GM12892 (cell line): ENCODE measurements around the gene RYK.
"Not testable (repeated sequence)": the region's sequence is repeated elsewhere in the genome, so short reads cannot be mapped to it uniquely, and the experiment has no call there.

Experiments
- DNase-seq: peaks from one replicate; pipeline ENCODE4 v3.0.0; 2011; ENCODE audit not compliant: insufficient read length
- FAIRE-seq: peaks from 2 replicates; lab custom pipeline; 2011; peaks lifted over from hg19 to GRCh38; lab: Jason Lieb, UNC
- POLR2A ChIP-seq: IDR thresholded peaks from 2 replicates; pipeline ENCODE4 v1.6.1; 2011; ENCODE audit warnings: low read depth, low read length, control low read depth
- POLR2AphosphoS5 ChIP-seq: IDR thresholded peaks from 2 replicates; pipeline ENCODE4 v1.6.1; 2011; ENCODE audit warnings: low read depth, low read length, control low read depth
- TAF1 ChIP-seq: IDR thresholded peaks from 2 replicates; pipeline ENCODE4 v1.6.1; 2011; ENCODE audit warnings: low read depth, mild to moderate bottlenecking, control low read depth, low read length, borderline replicate concordance

Gene RYK

GRCh38 chr3:134232951-134233350 is 17.7 kb downstream of the RYK start:
- TF ChIP-seq TAF1 (no peak), POLR2AphosphoS5 (no peak), POLR2A (no peak)
- FAIRE-seq: no peak

GRCh38 chr3:134232151-134232550 is 18.5 kb downstream of the RYK start:
- no peak for DNase-seq
- TF ChIP-seq TAF1: no peak
- TF ChIP-seq POLR2A: no peak
- no peak for TF ChIP-seq POLR2AphosphoS5
- FAIRE-seq: no peak

More at GRCh38 chr3:134232951-134233350, 17.7 kb downstream of the RYK start:
- no peak for DNase-seq

DNA sequence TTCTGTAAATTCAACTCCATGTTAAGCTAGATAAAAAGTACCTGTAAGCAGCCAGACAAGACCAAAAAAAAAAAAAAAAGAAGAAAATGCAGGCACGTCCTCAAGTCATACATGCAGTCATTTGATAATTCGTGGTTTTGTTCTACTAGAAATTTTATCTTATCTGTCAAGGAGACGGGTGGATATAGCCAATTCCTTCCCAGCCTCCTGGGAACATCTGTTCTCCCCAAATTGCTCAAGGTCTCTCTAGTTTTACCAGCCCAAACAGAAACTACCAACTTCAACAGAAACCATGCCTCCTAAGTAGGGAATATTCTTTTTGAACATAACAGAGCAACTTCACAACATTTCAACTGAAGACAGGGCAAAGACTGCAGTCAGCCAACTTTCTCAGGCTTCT is 19.5 kb downstream of the RYK start:
- no peak for TF ChIP-seq POLR2AphosphoS5
- TF ChIP-seq TAF1: no peak
- TF ChIP-seq POLR2A: no peak
- DNase-seq (no peak), FAIRE-seq (no peak)

- no peak for FAIRE-seq
- no peak for DNase-seq
- TF ChIP-seq POLR2AphosphoS5 (no peak), TAF1 (no peak), POLR2A (no peak)
Measured at GRCh38 chr3:134229038-134229437, 21.6 kb downstream of the RYK start.

- FAIRE-seq (no peak), DNase-seq (no peak)
- TF ChIP-seq TAF1 (no peak), POLR2A (no peak), POLR2AphosphoS5 (no peak)
Measured at GRCh38 chr3:134228479-134228878, 22.2 kb downstream of the RYK start.

- DNase-seq (no peak), FAIRE-seq (peak; percentile 14)
Measured at GRCh38 chr3:134228035-134228434, 22.6 kb downstream of the RYK start.

GRCh38 chr3:134224796-134225156 is 25.9 kb downstream of the RYK start:
- FAIRE-seq: not testable (repeated sequence)

More at GRCh38 chr3:134228035-134228434, 22.6 kb downstream of the RYK start:
- TF ChIP-seq POLR2A: no peak
- no peak for TF ChIP-seq TAF1
- TF ChIP-seq POLR2AphosphoS5: no peak

DNA sequence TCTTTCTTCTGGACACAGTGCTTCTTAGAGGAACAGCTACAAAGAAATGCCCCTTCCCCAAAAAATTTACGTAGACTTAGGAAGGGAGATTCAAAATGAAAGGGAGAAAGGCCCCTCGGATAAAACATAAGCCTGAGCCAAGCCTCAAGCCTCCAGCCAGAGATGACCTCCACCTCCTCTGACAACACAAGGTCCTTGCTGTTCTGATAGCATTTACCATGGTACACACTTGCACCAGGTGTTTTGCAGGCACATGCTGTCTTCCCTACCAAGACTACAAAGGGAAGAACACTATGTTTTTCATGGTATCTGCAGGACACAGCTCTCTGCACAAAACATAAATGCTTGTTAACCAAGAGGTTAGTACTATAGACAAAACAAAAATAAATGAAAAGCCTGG is 27.8 kb downstream of the RYK start:
- no peak for TF ChIP-seq POLR2A
- TF ChIP-seq TAF1: no peak
- TF ChIP-seq POLR2AphosphoS5: no peak
- DNase-seq (no peak), FAIRE-seq (no peak)

More at GRCh38 chr3:134224796-134225156, 25.9 kb downstream of the RYK start:
- DNase-seq: not testable (repeated sequence)

- TF ChIP-seq TAF1: no peak
- DNase-seq: no peak
- FAIRE-seq: no peak
Measured at GRCh38 chr3:134216851-134217250, 33.8 kb downstream of the RYK start.

DNA sequence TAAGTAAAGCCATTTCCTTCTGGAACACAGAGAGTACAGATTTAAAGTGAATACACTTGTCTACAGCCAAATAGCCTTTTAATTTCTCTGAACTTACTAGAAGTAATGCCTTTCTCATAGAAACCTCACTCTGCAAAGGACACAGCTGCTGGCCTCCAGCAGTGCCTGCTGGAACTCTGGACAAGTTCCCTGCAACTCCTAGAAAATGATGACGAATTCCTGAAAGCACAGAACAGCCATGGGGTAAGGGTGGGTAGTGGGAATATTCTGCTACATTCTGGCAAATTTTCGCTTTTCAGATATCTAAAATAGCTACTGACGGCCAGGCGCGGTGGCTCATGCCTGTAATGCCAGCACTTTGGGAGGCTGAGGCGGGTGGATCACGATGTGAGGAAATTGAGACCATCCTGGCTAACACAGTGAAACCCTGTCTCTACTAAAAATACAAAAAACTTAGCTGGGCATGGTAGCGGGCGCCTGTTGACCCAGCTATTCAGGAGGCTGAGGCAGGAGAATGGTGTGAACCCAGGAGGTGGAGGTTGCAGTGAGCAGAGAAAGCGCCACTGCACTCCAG is 34.4 kb downstream of the RYK start:
- FAIRE-seq (no peak), DNase-seq (no peak)
- no peak for TF ChIP-seq POLR2A
- TF ChIP-seq TAF1: no peak
- no peak for TF ChIP-seq POLR2AphosphoS5

- FAIRE-seq: no peak
- DNase-seq: no peak
- no peak for TF ChIP-seq TAF1
- TF ChIP-seq POLR2A: no peak
- TF ChIP-seq POLR2AphosphoS5: no peak
Measured at GRCh38 chr3:134214239-134214638, 36.4 kb downstream of the RYK start.

DNA sequence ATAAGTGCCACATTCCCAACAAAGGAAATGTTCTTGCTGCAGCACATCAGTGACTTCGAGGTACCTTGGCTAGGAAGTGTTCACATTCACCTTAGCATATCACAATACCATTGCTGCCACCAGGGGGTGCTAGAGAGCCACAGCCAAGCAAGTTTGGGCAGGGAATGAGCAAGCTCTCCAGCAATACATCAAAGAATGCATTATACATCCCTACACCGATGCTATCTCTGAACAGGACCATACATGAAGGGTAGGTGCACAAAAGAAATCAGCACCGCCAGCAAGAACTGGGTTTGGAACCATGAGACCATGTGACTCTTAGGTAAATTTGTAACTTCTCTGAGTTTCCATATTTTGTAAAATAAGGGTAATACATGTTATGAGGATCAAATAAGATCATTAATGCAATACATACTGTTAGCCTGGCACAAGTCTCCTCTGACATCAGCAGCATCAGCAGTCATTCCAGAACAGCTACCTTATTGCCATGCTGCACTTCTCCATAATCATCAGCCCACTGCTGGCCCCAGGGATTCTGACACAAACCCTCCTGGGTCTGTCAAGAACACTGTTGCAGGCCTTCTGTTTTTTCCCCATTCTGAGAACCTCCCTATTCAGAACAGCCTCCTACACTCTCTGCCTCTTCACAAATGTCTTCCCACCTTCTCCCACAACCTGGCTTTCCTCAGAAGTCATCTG is 37.5 kb downstream of the RYK start:
- peak; percentile 26 for DNase-seq
- peak; percentile 93 for FAIRE-seq
- TF ChIP-seq POLR2AphosphoS5 (no peak), TAF1 (no peak), POLR2A (no peak)

- TF ChIP-seq POLR2AphosphoS5 (no peak), POLR2A (no peak), TAF1 (no peak)
- DNase-seq (no peak), FAIRE-seq (peak; percentile 17)
Measured at GRCh38 chr3:134211797-134212196, 38.9 kb downstream of the RYK start.
